ENCODE results near the gene IFNA21.
"Not testable (repeated sequence)": the region's sequence is repeated elsewhere in the genome, so short reads cannot be mapped to it uniquely, and the experiment has no call there.

- not testable (repeated sequence) for TF ChIP-seq YY1 (IDR thresholded peaks at IDR 0.05; ENCODE audit: insufficient read depth, insufficient read length); ZNF274 (IDR thresholded peaks at IDR 0.05; ENCODE audit: low read depth, low read length); SUZ12 (IDR thresholded peaks at IDR 0.05; ENCODE audit: extremely low read depth, insufficient read depth, insufficient read length)
Observed at GRCh38 chr9:21166560-21166959, at the start of gene IFNA21.

Data from NT2/D1 (cell line).